Kidney (tissue), 14 donors: ENCODE results near the gene SGCD. TPM values are rescaled to one million over a fixed set of nuclear protein-coding genes. Genes with fewer than 3 reads are reported as not detected.

ENCODE experiments used
- DNase-seq, 5 donors: peaks; one replicate each; pipeline ENCODE4 v3.0.0-alpha.2; 2013 to 2020
- FAIRE-seq: peaks from 2 replicates; lab custom pipeline; 2012; peaks lifted over from hg19 to GRCh38; lab: Jason Lieb, UNC
- H3K27ac ChIP-seq, 2 donors: one replicate each; pipeline ENCODE4 v1.7.0; 2013; ENCODE audit warnings: low read depth in 2 of 2, low read length in 2 of 2, inconsistent platforms in 1 of 2
- H3K27me3 ChIP-seq: one replicate; pipeline ENCODE4 v1.7.1; 2013; ENCODE audit warnings: low read length, inconsistent platforms; ENCODE audit not compliant: control insufficient read depth, insufficient read depth
- H3K36me3 ChIP-seq, 3 donors: one replicate each; pipeline versions ENCODE4 v1.7.0 to v1.7.1; 2013; ENCODE audit warnings: low read length in 3 of 3, control low read depth in 1 of 3, inconsistent platforms in 1 of 3; ENCODE audit not compliant: insufficient read depth in 3 of 3, control insufficient read depth in 2 of 3
- H3K4me1 ChIP-seq, 3 donors: one replicate each; pipeline versions ENCODE4 v1.7.0 to v1.7.1; 2013; ENCODE audit warnings: low read length in 3 of 3, inconsistent platforms in 1 of 3, low read depth in 1 of 3; ENCODE audit not compliant: control insufficient read depth in 2 of 3, insufficient read depth in 2 of 3
- H3K4me3 ChIP-seq, 3 donors: one replicate each; pipeline versions ENCODE4 v1.7.0 to v1.8.1; 2013; ENCODE audit warnings: low read length in 3 of 3, control low read depth in 1 of 3, inconsistent platforms in 1 of 3
- H3K9ac ChIP-seq, 3 donors: one replicate each; pipeline versions ENCODE4 v1.7.0 to v1.7.1; 2013; ENCODE audit warnings: low read length in 3 of 3, control low read depth in 1 of 3, inconsistent platforms in 1 of 3
- H3K9me3 ChIP-seq, 3 donors: one replicate each; pipeline versions ENCODE4 v1.7.0 to v1.7.1; 2013; ENCODE audit warnings: low read length in 3 of 3, control low read depth in 1 of 3, inconsistent platforms in 1 of 3; ENCODE audit not compliant: control insufficient read depth in 2 of 3, insufficient read depth in 1 of 3
- CTCF ChIP-seq: IDR thresholded peaks from 3 replicates; pipeline ENCODE4 v1.5.1; 2012; ENCODE audit warnings: mild to moderate bottlenecking, moderate library complexity, borderline replicate concordance; ENCODE audit not compliant: insufficient read depth; ENCODE audit errors: extremely low read depth
- intact Hi-C: fragments of 100-400 bp; cut with DNase I; formaldehyde crosslinking; loops from one replicate; pipeline ENCODE4 v1.11.1; 2022
- polyA plus RNA-seq: library from polyadenylated mRNA; stranded (reverse); fragments of 350-450 nt; fragmentation: Illumina TruSeq; extraction: RNeasy Lipid Tissue Mini Kit (QIAGEN cat#74804); gene quantifications from one replicate; pipeline ENCODE4 v1.2.3, GENCODE V29; 2014; ENCODE audit warnings: low read depth, low replicate concordance; ENCODE audit not compliant: insufficient read depth
- total RNA-seq: library from RNA; stranded (reverse); fragmentation: NEBNext Ultra II Directional; extraction: Animal tissue kit (Norgen Biotek cat#: 25700); gene quantifications from one replicate; pipeline ENCODE4 v1.2.1, GENCODE V29; 2021
- donor health status: control.
- donor health status: control.
- donor health status: control.
- donor health status: control.
- donor health status: control.
- donor health status: DM: yes; HTN: yes; CAD: no.
- donor health status: Normal renal cell carcinoma (clear cell type).

The SGCD gene
- total and polyA plus RNA-seq, 2 donors from 2014 or later, result 0.99 to 2.7 TPM

- H3K36me3 ChIP-seq, result no peaks in the 10 kb centered on the region
- H3K4me1 ChIP-seq, result no peaks in the 10 kb centered on the region
- H3K4me3 ChIP-seq, result no peak overlapping the region
- H3K27me3 ChIP-seq, result no peaks in the 10 kb centered on the region
- DNase-seq, result no peak
- no peak for TF ChIP-seq CTCF
- H3K27ac ChIP-seq, result no peak overlapping the region
- H3K9ac ChIP-seq, result no peak overlapping the region
- intact Hi-C loops, result no loop called here
- FAIRE-seq, result no peak
- H3K9me3 ChIP-seq, result no peaks in the 10 kb centered on the region
Measured at GRCh38 chr5:156446526-156446925, 119.6 kb downstream of the SGCD start.

- no peak for TF ChIP-seq CTCF
- H3K36me3 ChIP-seq, result no peaks in the 10 kb centered on the region
- no peak overlapping the region for H3K27ac ChIP-seq
- H3K4me3 ChIP-seq, result no peak overlapping the region
- H3K9ac ChIP-seq, result no peak overlapping the region
- no peak for FAIRE-seq
- H3K4me1 ChIP-seq, result no peaks in the 10 kb centered on the region
- H3K27me3 ChIP-seq, result no peaks in the 10 kb centered on the region
- intact Hi-C loops, result no loop called here
- no peaks in the 10 kb centered on the region for H3K9me3 ChIP-seq
- DNase-seq, result no peak
Measured at GRCh38 chr5:156450778-156451177, 123.8 kb downstream of the SGCD start.

GRCh38 chr5:156451505-156451904 lies 124.5 kb downstream of the SGCD start:
- H3K27me3 ChIP-seq, result no peaks in the 10 kb centered on the region
- no peak overlapping the region for H3K4me3 ChIP-seq
- TF ChIP-seq CTCF, result no peak
- FAIRE-seq, result no peak
- DNase-seq, result no peak
- H3K9ac ChIP-seq, result no peak overlapping the region
- no peaks in the 10 kb centered on the region for H3K36me3 ChIP-seq
- intact Hi-C loops, result no loop called here
- H3K27ac ChIP-seq, result no peak overlapping the region
- no peaks in the 10 kb centered on the region for H3K9me3 ChIP-seq
- H3K4me1 ChIP-seq, result no peaks in the 10 kb centered on the region

- H3K27ac ChIP-seq, result no peak overlapping the region
- H3K9ac ChIP-seq, result no peak overlapping the region
- H3K36me3 ChIP-seq, result no peaks in the 10 kb centered on the region
- no peak for TF ChIP-seq CTCF
- no peaks in the 10 kb centered on the region for H3K9me3 ChIP-seq
- no peak overlapping the region for H3K4me3 ChIP-seq
- FAIRE-seq, result no peak
- no peaks in the 10 kb centered on the region for H3K4me1 ChIP-seq
- H3K27me3 ChIP-seq, result no peaks in the 10 kb centered on the region
- intact Hi-C loops, result no loop called here
- no peak for DNase-seq
Measured at GRCh38 chr5:156456857-156457256, 129.9 kb downstream of the SGCD start.
